Stimulated activated CD4-positive, alpha-beta T cell treated with anti-CD3 and anti-CD28 coated beads, Interleukin-1b, Interleukin-23, amount 100 ng/mL, for 1 hour (primary cell): ENCODE measurements around the gene CEACAM1.
"Not testable (repeated sequence)": the region's sequence is repeated elsewhere in the genome, so short reads cannot be mapped to it uniquely, and the experiment has no call there.

ENCODE experiments used
- DNase-seq, 2 donors: peaks; one replicate each; pipeline ENCODE4 v3.0.0-alpha.2; 2020; ENCODE audit warnings: low read depth in 2 of 2

CEACAM1 gene

DNA sequence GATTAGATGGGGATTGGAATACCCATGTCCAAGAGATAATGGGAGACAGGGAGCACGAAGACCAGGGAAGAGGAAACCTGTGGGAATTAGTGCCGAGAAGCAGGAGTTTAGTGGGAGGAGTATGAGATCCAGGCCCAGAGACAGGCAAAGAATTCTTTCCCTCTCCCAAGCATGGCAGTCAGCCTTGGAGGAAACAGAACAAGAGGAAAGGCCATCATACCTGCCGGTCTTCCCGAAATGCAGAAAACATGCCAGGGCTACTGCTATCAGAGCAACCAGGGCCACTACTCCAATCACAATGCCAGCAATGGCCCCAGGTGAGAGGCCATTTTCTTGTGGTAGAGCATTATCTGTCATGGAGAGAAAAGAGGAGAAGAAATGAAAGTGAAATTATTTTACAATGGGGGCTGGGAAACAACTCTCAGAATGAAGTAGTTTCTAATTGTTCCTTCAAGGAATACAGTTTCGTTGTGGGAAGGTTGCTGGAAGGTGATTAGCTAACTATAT, 16.1 kb downstream of the CEACAM1 start:
- no peak for DNase-seq

DNA sequence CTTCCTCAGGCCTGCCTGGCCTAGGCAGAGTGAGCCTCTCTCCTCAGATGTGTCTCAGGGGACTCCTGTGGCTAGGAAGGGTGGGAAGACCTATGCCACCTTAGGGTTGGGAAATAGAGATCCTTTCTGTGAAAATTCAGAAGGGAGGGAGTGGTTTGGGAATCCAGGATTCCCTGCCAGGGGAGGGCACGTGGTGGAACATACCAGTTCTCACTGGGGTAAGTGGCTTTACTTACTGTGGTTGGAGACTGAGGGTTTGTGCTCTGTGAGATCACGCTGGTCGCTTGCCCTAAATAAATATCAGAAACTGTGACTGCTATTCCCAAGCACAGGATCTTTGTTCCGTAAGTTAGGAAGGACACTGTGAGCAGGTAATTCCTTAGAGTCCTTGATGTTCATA, 16.9 kb downstream of the CEACAM1 start:
- no peak for DNase-seq

DNA sequence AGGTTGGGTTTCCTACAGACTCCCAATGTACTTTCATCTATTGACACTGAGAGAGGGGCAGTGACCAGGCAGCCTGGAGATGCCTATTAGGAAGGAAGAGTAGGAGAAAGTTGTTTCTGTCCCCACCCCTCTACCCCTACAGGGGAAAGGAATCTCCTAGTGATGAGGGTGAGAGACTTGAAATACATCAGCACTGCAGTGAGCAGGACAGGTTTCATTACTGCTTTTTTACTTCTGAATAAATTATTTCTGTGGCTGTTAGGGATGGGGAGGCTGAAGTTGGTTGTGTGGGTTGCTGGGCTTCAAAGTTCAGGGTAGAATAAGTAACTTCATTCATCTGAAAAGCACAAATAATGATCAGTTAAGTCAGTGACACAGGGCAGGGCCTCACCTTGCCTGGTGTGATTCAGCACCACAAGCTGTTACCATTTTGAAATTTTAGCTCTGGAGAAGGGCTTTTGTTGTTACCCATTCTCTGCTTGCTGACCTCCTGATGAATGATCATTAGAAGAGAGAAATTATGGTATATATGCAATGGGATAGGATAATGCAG, 19.3 kb downstream of the CEACAM1 start:
- DNase-seq: no peak

DNA sequence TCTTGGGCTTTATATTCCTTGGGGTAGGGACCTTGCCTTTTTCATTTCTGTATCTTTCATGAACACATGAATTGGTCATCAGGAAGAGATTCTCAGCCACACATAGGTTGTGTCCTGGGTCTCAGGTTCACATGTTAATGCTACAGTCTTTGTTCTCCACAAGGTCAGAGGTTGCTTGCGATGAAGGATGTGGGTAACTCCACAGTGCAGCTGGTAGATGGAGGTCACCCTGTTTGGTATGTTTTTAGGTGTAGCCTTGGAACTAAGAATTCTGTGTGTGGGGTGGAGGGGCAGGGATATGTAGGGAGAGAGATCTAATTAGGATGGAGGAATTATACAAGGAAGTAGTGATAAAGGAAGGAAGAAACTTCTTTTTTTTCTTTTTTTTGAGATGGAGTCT, 23.2 kb downstream of the CEACAM1 start:
- no peak for DNase-seq

DNA sequence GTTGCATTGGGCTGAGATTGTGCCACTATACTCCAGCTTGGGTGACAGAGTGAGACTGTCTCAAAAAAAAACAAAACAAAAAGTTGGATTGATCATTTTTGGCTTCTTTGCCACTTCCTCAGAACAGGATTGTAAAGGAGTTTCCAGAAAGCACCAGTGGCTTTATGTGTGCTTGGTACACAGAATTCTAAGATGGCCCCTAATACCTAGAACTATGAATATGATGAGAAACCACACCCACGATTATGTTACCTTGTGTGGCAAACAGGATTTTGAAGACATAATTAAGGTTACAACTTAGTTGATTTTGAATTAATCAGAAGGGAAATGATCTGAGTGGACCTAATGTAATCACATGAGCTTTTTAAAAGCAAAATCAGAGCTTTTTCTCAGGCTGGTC, 26.5 kb downstream of the CEACAM1 start:
- DNase-seq: no peak

DNA sequence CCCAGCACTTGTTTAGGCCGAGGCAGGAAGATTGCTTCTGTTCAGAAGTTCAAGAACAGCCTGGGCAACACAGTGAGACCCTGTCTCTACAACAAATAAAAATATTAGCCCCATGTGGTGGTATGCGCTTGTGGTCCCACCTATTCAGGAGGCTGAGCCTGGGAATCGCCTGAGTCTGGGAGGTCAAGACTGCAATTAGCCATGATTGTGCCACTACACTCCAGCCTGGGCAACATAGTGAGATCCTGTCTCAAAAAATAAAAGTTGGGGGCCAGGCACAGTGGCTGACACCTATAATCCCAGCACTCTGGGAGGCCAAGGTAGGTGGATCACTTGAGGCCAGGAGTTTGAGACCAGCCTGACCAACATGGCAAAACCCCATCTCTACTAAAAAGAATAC, 27.0 kb downstream of the CEACAM1 start:
- DNase-seq: not testable (repeated sequence)

DNA sequence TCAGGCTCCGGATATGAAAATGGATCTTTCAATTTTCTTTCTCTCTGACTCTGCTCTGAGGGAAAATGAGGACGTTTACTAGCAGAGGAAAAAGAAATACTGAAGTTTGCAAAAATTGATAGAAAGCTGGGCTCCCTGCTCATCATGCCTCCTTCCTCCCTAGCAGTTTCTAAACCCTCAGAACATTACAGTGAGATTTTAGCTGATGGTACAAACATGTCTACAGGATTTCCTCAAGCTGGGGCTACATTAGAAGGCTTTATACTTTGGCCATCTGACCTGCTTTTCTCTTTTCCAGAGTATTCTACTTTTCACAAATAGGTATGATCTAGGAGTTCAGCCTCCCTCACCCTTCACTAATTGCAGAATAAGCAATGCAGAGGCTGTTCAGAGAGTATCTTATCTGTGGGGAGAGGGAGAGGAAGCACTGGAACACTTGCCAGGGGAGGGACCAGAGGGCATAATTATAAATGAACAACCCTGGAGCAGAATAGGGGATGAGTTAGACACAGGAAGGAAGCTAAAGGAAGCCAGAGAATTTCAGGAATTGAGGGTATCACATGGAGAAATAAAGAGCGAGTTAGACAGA, 30.0 kb downstream of the CEACAM1 start:
- DNase-seq: no peak

DNA sequence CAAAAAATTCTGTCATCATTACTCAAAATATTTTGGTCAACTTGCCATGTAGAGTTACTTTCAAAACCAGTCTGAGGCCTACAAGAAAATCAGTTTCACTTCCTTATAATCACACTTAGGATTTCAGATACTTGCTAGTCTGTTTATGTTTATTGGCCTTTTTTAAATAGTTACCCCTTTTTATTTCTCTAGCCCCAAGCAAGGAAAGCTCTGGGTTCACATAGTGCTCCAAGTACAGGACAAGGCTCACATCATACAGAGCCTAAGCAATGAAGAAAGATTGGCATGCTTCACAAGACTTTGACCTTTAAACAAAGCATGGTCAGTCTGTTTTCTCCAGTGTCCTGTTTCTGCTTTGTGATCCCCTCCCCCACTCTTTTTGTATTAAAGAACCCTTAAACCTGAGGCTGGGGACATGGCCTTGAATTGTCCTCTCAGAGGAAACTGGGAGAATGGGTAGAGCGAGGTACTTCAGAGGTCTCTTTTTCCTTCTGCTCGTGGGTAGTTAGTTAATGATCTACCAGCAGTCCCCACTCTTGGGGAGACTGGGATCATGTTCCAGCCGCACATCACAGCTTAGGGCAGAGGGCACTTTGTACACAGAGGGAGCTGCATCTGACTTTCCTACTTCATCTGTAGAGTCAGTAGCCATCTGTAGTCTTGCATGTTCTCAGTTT, 30.7 kb downstream of the CEACAM1 start:
- DNase-seq: no peak

DNA sequence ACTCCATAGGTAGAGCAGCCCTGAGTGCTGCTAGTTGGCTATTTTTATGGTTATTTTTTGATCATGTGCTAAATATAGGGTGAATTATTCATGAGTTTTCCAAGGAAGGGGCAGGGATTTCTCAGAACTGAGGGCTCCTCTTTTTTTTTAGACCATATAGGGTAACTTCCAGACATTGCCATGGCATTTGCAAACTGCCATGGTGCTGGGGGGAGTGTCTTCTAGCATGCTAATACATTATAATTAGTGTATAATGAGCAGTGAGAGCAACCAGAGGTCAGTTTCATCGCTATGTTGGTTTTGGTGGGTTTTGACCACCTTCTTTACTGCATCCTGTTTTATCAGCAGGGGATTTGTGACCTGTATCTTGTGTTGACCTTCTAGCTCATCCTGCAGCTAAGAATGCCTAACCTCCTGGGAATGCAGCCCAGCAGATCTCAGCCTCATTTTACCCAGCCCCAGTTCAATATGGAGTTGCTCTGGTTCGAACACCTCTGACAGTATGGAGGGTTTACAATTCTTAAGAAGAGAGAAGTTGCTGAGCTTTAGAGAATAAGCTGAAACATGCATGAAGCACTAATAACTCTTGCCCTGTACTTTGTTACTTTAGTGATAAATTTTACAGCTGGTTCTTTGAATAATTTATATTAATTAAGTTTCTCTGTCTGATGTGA, 31.7 kb downstream of the CEACAM1 start:
- DNase-seq: no peak

DNA sequence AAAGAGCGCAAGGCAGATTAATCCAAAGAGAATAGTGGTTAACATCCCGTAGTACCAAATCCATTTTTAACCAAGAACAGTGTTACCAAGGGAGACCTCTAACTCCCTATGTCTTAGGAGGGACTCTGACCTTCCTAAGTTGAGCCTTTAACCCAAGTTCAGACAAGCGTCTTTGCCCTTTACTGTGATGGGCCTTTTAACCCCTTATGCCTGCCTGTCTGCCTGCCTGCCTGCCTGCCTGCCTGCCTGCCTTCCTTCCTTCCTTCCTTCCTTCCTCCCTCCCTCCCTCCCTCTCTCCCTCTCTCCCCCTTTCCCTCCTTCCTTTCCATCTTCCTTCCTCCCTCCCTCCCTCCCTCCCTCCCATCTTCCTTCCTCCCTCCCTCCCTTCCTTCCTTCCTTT, 32.6 kb downstream of the CEACAM1 start:
- no peak for DNase-seq

DNA sequence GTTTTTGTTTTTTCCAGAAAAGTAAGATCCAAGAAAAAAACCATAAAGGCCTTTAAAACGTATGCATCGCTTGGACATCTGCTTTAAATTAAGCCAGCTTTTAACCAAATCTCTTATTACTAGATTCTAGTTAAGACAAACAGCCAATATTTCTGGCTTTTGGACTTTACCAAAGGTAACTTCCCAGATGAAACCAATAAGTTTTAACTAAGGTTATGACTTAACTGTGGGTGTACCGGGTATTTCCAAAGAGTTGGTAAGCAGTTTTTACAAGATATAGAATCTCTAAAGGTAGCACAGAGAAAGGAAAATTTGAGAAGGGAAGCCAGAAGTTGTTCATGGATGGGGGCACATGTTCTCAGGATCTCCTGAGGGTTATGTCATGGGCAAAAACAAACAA, 34.0 kb downstream of the CEACAM1 start:
- no peak for DNase-seq

DNA sequence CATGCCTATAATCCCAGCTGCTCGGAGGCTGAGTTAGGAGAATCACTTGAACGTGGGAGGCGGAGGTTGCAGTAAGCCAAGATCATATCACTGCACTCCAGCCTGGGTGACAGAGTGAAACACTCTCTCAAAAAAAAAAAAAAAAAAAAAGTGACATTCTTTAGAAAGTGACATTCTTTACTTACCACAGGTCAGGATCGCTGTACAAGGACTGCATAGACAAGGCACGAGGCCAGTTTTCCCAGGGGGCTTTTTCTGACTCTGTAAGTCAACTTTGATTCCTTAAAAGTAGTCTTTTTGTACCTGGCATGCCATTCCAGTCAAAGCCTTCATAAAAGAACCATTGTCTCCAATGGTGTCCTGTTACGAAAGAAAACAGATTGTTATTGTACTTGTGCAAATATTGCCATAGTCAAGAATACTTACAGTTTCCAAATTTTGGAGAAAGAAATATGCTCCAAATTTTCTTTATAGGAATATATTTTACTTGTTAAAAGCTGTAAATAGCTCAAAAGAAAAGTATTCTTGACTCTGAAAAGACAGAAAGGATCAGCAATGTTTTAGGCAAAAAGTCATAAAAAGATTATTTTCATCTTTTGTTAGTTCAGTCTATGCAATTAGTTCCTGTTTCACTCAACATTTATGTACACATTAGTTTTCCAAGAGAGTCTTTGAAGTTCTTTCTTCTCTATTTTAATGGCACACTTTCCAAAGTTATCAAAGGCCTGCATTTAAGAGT, 39.3 kb downstream of the CEACAM1 start:
- no peak for DNase-seq

DNA sequence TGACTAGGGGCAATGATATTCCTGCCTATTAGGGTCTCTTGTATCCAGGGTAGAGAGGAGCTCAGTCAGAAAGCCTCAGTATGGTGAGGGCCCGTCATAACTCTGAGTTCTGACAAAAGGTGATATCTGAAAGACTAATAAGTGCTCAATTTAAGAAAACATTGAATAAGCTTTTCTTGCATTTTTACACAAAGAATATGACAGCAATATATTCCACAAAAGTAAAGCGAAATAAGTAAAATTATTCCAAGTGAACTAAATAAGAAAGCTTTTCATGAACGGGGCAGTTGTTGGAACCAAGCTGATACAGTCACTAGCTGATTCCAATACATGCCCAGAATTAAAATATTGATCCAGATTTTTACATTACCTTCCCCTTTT, 40.5 kb downstream of the CEACAM1 start:
- DNase-seq: no peak

DNA sequence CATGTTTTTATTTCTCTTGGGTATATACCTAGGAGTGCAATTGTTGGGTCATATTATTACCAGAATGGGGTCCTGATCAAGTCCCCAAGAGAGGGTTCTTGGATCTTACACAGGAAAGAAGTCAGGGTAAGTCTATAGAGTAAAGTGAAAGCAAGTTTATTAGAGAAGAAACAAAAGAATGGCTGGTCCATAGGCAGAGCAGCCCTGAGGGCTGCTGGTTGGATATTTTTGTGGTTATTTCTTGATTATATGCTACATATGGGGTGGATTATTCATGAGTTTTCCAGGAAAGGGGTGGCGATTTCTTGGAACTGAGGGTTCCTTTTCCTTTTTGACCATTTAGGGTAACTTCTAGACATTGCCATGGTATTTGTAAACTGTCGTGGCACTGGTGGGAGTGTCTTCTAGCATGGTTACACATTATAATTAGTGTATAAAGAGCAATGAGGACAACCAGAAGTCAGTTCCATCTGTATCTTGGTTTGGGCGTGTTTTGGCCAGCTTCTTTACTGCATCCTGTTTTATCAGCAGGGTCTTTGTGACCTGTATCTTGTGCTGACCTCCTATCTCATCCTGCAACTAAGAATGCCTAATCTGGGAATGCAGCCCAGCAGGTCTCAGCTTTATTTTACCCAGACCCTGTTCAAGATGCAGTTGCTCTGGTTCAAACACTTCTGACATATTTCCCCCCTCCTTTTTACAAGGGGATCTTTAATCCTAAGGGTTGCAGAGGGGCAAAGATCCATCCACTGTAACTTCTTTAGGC, 41.1 kb downstream of the CEACAM1 start:
- no peak for DNase-seq

DNA sequence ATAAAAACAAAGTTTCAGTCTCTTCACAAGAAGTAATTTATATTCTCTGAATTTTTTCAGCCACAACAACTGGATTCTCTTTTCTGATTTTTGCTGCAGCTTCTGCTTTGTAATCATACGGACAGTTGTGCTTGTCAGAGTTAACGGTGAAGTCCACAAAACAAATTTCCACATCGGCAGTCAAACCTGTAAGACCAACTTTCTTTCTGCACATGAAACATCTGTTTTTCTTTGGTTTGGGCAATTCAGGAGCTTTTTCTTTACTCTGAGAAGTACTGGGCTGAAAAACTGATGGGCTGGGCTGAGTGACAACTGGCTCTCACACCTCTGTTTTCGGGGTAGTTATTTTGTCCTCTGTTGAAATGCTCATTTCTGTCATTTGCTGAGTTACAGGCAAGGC, 43.2 kb downstream of the CEACAM1 start:
- DNase-seq: not testable (repeated sequence)

DNA sequence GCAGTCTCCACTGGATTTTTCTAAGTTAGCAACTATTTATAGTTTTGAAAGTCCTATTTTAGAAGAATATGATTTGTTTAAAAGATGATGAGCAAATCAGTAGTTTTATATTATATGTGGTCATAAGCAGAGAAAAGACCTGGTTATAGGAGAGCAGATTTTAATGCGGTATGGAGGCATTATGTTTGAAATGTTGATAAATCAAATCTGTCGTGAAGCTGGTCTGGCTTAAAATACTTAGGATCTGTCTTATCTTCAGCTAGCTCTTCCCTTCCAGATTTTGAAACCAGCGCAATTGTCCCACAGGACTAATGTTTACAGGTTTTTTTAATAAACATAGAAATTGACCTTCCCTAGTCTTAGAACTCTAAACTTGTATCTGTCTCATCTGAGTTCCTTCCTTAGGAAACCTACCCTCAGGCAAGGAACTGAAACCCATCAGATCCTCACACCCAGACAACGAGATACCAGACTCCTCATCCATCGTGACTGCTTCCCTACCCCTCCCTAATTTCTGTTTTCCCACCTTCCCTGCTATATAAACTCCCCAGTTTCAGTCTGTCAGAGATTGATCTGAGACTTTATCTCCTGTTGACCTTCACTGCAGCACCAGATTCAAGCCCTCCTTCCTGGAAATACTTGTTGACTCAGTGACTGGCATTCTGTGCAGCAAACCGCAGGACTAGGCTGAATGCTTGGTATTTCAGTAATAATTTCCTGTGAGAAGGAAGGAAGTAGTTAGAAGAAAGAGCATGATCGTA, 47.8 kb downstream of the CEACAM1 start:
- no peak for DNase-seq

DNA sequence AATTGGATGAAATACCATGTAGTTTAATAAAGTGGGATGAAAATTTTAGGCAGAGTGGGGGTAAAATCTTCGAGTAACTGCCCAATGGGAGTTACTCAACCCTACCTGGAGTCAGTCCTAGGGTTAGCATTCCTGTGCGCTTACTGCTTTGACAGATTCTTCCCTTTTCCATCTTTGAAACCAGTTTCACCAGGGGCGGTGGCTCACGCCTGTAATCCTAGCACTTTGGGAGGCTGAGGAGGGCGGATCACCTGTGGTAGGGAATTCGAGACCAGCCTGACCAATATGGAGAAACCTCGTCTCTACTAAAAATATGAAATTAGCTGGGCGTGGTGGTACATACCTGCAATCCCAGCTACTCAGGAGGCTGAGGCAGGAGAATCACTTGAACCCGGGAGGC, 48.5 kb downstream of the CEACAM1 start:
- no peak for DNase-seq

DNA sequence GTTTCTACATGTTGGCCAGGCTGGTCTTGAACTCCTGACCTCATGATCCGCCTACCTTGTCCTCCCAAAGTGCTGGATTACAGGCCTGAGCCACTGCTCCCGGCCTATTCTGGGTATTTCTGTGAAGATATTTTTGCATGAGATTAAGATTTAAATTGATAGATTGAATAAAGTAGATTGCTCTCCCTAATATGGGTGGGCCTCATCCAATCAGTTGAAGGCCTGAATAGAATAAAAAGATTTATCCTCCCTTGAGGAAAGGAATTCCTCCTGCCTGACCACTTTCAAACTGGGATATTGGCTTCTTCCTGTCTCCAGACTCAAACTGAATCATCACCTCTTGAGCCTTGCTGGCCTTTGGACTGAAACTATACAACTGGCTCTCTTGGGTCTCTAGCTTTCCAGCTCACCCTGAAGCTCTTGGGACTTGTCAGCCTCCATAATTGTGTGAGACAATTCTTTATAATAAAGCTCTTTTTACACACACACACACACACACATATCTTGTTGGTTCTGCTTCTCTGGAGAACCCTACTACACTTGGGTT, 49.4 kb downstream of the CEACAM1 start:
- no peak for DNase-seq

DNA sequence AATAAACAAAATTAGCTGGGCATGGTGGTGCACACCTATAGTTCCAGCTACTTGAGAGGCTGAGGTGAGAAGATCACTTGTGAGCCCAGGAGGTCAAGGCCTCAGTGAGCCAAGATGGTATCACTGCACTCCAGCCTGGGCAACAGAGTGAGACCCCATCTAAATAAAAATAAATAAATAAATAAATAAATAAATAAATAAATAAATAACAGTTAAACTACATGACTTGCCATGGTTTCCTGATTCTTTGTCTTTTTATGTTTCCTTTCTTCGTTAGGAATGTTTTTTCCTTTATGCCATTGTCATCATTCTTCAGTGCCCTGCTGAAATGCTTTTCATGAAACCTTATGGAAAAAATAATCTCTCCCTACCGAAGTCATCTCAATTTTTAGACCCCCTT, 50.3 kb downstream of the CEACAM1 start:
- DNase-seq: no peak

DNA sequence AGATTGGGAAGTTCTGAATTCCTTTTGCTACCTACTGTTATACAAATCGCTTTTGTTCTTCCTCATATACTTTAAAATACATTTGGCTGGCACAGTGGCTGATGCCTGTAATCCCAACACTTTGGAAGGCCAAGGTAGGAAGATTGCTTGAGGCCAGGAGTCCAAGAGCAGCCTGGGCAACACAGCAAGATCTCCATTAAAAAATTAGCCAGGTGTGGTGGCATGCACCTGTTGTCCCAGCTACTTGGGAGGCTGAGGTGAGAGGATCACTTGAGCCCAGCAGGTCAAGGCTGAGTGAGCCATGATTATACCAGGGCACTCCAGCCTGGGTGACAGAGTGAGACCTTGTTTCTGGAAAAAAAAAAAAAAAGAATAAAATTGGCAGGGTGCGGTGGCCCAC, 51.2 kb downstream of the CEACAM1 start:
- no peak for DNase-seq
